ENCODE results near the gene IER5.

IER5 gene

GRCh38 chr1:181077576-181078242 is 10.8 kb upstream of the IER5 start:
- Histone ChIP-seq H3K9me3 (ENCODE audit: insufficient read depth, low read depth, low read length) (no peaks in the 10 kb centered on the region), H3K4me3 (ENCODE audit: low read length) (no peak overlapping the region), H3K27ac (ENCODE audit: low read depth, low read length) (no peak overlapping the region), H3K27me3 (ENCODE audit: insufficient read depth, low read length) (no peaks in the 10 kb centered on the region), H3K36me3 (ENCODE audit: insufficient read depth, low read length) (no peaks in the 10 kb centered on the region), H3K4me1 (ENCODE audit: insufficient read depth, low read length) (peaks cover 23% of the 10 kb centered on the region), H3K9ac (ENCODE audit: low read depth, low read length) (peak overlapping the region; percentile 56; the same call in 1 of the 2 replicates)
- 63% methylated on average over 7 of the region's 7 CpGs for WGBS

GRCh38 chr1:181079382-181079781 is 9.1 kb upstream of the IER5 start:
- 84% methylated on average over 2 of the region's 2 CpGs for WGBS
- Histone ChIP-seq H3K4me3 (ENCODE audit: low read length) (no peak overlapping the region), H3K27me3 (ENCODE audit: insufficient read depth, low read length) (no peaks in the 10 kb centered on the region), H3K36me3 (ENCODE audit: insufficient read depth, low read length) (no peaks in the 10 kb centered on the region), H3K9me3 (ENCODE audit: insufficient read depth, low read depth, low read length) (no peaks in the 10 kb centered on the region), H3K4me1 (ENCODE audit: insufficient read depth, low read length) (peaks cover 23% of the 10 kb centered on the region), H3K9ac (ENCODE audit: low read depth, low read length) (no peak overlapping the region), H3K27ac (ENCODE audit: low read depth, low read length) (no peak overlapping the region)

- WGBS: 92% methylated on average over 4 of the region's 4 CpGs
- Histone ChIP-seq H3K36me3 (ENCODE audit: insufficient read depth, low read length) (no peaks in the 10 kb centered on the region), H3K9me3 (ENCODE audit: insufficient read depth, low read depth, low read length) (no peaks in the 10 kb centered on the region), H3K27me3 (ENCODE audit: insufficient read depth, low read length) (no peaks in the 10 kb centered on the region), H3K9ac (ENCODE audit: low read depth, low read length) (no peak overlapping the region), H3K4me1 (ENCODE audit: insufficient read depth, low read length) (peaks cover 23% of the 10 kb centered on the region), H3K27ac (ENCODE audit: low read depth, low read length) (no peak overlapping the region), H3K4me3 (ENCODE audit: low read length) (no peak overlapping the region)
Measured at GRCh38 chr1:181079920-181080319, 8.6 kb upstream of the IER5 start.

DNA sequence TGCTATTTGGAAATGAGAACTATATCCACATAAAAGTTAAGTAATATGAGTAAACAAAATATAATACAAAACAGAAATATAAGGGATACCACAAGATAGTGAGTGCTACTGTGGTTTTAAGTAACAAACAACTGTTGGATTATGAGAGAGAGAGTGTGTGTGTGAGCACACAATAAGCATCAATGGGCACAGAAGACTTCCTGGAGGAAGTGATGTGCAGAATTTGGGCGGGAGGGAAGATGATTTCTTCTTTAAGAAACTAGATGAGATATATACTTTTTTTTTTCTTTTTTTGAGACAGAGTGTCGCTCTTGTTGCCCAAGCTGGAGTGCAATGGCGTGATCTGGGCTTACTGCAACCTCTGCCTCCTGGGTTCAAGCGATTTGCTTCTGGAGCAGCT is 7.9 kb upstream of the IER5 start:
- no peaks in the 10 kb centered on the region for H3K36me3 ChIP-seq (ENCODE audit: insufficient read depth, low read length)
- H3K4me3 ChIP-seq (ENCODE audit: low read length): no peak overlapping the region
- no peaks in the 10 kb centered on the region for H3K9me3 ChIP-seq (ENCODE audit: insufficient read depth, low read depth, low read length)
- H3K9ac ChIP-seq (ENCODE audit: low read depth, low read length): no peak overlapping the region
- H3K27me3 ChIP-seq (ENCODE audit: insufficient read depth, low read length): 0 out of 2 replicates have a peak, but pooled peaks cover 3% of the 10 kb centered on the region
- 97% methylated on average over 4 of the region's 4 CpGs for WGBS
- H3K27ac ChIP-seq (ENCODE audit: low read depth, low read length): no peak overlapping the region
- H3K4me1 ChIP-seq (ENCODE audit: insufficient read depth, low read length): peaks cover 21% of the 10 kb centered on the region

DNA sequence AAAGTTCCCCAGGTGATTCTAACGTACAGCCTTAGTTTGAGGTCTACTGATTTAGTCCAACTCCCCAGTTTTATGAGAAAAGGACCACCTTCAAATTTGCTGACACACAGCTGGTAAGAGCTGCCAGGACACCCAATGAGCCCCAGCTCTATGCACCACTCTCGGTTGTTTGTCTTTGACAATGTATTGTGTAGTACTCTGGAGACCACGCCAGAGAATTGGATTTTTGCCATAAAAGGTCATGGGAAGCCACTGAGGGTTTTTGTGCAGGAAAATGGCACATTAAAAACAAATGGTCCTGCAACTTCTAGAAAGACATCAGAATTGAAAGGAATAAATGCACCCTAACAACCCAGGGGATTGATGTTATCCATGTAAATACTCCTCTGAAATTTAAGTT is 7.1 kb upstream of the IER5 start:
- H3K4me3 ChIP-seq (ENCODE audit: low read length): no peak overlapping the region
- no peaks in the 10 kb centered on the region for H3K9me3 ChIP-seq (ENCODE audit: insufficient read depth, low read depth, low read length)
- H3K27ac ChIP-seq (ENCODE audit: low read depth, low read length): no peak overlapping the region
- H3K9ac ChIP-seq (ENCODE audit: low read depth, low read length): no peak overlapping the region
- WGBS: 84% methylated on average over 3 of the region's 3 CpGs
- H3K27me3 ChIP-seq (ENCODE audit: insufficient read depth, low read length): peaks cover 9% of the 10 kb centered on the region; the same call in 1 of the 2 replicates
- H3K36me3 ChIP-seq (ENCODE audit: insufficient read depth, low read length): no peaks in the 10 kb centered on the region
- peaks cover 13% of the 10 kb centered on the region for H3K4me1 ChIP-seq (ENCODE audit: insufficient read depth, low read length)

- H3K9me3 ChIP-seq (ENCODE audit: insufficient read depth, low read depth, low read length): no peaks in the 10 kb centered on the region
- WGBS: 62% methylated on average over 6 of the region's 6 CpGs
- peaks cover 25% of the 10 kb centered on the region for H3K27me3 ChIP-seq (ENCODE audit: insufficient read depth, low read length)
- H3K9ac ChIP-seq (ENCODE audit: low read depth, low read length): no peak overlapping the region
- H3K4me1 ChIP-seq (ENCODE audit: insufficient read depth, low read length): no peaks in the 10 kb centered on the region
- H3K4me3 ChIP-seq (ENCODE audit: low read length): no peak overlapping the region
- no peak overlapping the region for H3K27ac ChIP-seq (ENCODE audit: low read depth, low read length)
- H3K36me3 ChIP-seq (ENCODE audit: insufficient read depth, low read length): no peaks in the 10 kb centered on the region
Measured at GRCh38 chr1:181083842-181084605, 4.5 kb upstream of the IER5 start.

- Histone ChIP-seq H3K36me3 (ENCODE audit: insufficient read depth, low read length) (no peaks in the 10 kb centered on the region), H3K9me3 (ENCODE audit: insufficient read depth, low read depth, low read length) (no peaks in the 10 kb centered on the region), H3K4me1 (ENCODE audit: insufficient read depth, low read length) (no peaks in the 10 kb centered on the region), H3K9ac (ENCODE audit: low read depth, low read length) (no peak overlapping the region), H3K27me3 (ENCODE audit: insufficient read depth, low read length) (peaks cover 26% of the 10 kb centered on the region), H3K4me3 (ENCODE audit: low read length) (no peak overlapping the region), H3K27ac (ENCODE audit: low read depth, low read length) (no peak overlapping the region)
- 89% methylated on average over 4 of the region's 4 CpGs for WGBS
Measured at GRCh38 chr1:181084606-181084969, 3.9 kb upstream of the IER5 start.

DNA sequence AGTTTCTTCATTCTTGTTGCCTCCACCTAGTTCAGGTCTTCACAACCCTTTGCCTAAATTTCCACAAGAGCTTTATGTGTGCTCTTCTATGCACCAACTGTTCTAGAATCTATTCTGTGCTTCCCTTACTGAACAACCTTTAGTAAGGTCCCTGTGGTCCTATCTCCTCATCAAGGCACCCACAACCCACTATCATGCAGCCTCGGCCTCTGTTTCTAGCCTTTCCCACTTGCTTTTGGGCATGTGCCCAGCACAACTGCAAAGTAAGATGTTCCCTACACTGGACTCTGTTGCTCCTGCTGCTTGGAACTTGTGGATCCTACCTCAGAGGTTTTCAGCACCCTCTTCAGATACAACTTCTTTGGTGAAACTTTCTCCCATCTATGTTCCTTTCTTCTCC is 2.4 kb upstream of the IER5 start:
- H3K9ac ChIP-seq (ENCODE audit: low read depth, low read length): no peak overlapping the region
- WGBS: 81% methylated on average over 1 of the region's 1 CpG
- no peak overlapping the region for H3K27ac ChIP-seq (ENCODE audit: low read depth, low read length)
- no peaks in the 10 kb centered on the region; the same call in 1 of the 2 replicates for H3K36me3 ChIP-seq (ENCODE audit: insufficient read depth, low read length)
- H3K27me3 ChIP-seq (ENCODE audit: insufficient read depth, low read length): peaks cover 41% of the 10 kb centered on the region
- peaks cover 7% of the 10 kb centered on the region for H3K4me1 ChIP-seq (ENCODE audit: insufficient read depth, low read length)
- H3K4me3 ChIP-seq (ENCODE audit: low read length): no peak overlapping the region
- H3K9me3 ChIP-seq (ENCODE audit: insufficient read depth, low read depth, low read length): no peaks in the 10 kb centered on the region

- no peak overlapping the region for H3K9ac ChIP-seq (ENCODE audit: low read depth, low read length)
- peaks cover 2% of the 10 kb centered on the region; the same call in 1 of the 2 replicates for H3K36me3 ChIP-seq (ENCODE audit: insufficient read depth, low read length)
- H3K4me3 ChIP-seq (ENCODE audit: low read length): no peak overlapping the region
- H3K4me1 ChIP-seq (ENCODE audit: insufficient read depth, low read length): peaks cover 14% of the 10 kb centered on the region
- H3K9me3 ChIP-seq (ENCODE audit: insufficient read depth, low read depth, low read length): no peaks in the 10 kb centered on the region
- peaks cover 48% of the 10 kb centered on the region for H3K27me3 ChIP-seq (ENCODE audit: insufficient read depth, low read length)
- H3K27ac ChIP-seq (ENCODE audit: low read depth, low read length): no peak overlapping the region
- 88% methylated on average over 4 of the region's 5 CpGs for WGBS
Measured at GRCh38 chr1:181086926-181087325, 1.6 kb upstream of the IER5 start.

- H3K4me3 ChIP-seq (ENCODE audit: low read length): no peak overlapping the region
- H3K36me3 ChIP-seq (ENCODE audit: insufficient read depth, low read length): peaks cover 4% of the 10 kb centered on the region; the same call in 1 of the 2 replicates
- peaks cover 48% of the 10 kb centered on the region for H3K27me3 ChIP-seq (ENCODE audit: insufficient read depth, low read length)
- 89% methylated on average over 8 of the region's 8 CpGs for WGBS
- peaks cover 14% of the 10 kb centered on the region for H3K4me1 ChIP-seq (ENCODE audit: insufficient read depth, low read length)
- H3K9me3 ChIP-seq (ENCODE audit: insufficient read depth, low read depth, low read length): no peaks in the 10 kb centered on the region
- no peak overlapping the region for H3K9ac ChIP-seq (ENCODE audit: low read depth, low read length)
- no peak overlapping the region for H3K27ac ChIP-seq (ENCODE audit: low read depth, low read length)
Measured at GRCh38 chr1:181087400-181087901, 1.0 kb upstream of the IER5 start.

GRCh38 chr1:181089017-181089675 is 646 bp downstream of the IER5 start:
- under 1% methylated on average over 97 of the region's 97 CpGs for WGBS
- H3K27me3 ChIP-seq (ENCODE audit: insufficient read depth, low read length): peaks cover 48% of the 10 kb centered on the region
- H3K4me1 ChIP-seq (ENCODE audit: insufficient read depth, low read length): peaks cover 15% of the 10 kb centered on the region
- peak overlapping the region; percentile 72 for H3K4me3 ChIP-seq (ENCODE audit: low read length)
- H3K36me3 ChIP-seq (ENCODE audit: insufficient read depth, low read length): peaks cover 7% of the 10 kb centered on the region; the same call in 1 of the 2 replicates
- no peak overlapping the region for H3K27ac ChIP-seq (ENCODE audit: low read depth, low read length)
- H3K9ac ChIP-seq (ENCODE audit: low read depth, low read length): peak overlapping the region; percentile 61; the same call in 1 of the 2 replicates
- H3K9me3 ChIP-seq (ENCODE audit: insufficient read depth, low read depth, low read length): no peaks in the 10 kb centered on the region

All from HUES64 (cell line).